ENCODE data around the gene ACTR3.

DNA sequence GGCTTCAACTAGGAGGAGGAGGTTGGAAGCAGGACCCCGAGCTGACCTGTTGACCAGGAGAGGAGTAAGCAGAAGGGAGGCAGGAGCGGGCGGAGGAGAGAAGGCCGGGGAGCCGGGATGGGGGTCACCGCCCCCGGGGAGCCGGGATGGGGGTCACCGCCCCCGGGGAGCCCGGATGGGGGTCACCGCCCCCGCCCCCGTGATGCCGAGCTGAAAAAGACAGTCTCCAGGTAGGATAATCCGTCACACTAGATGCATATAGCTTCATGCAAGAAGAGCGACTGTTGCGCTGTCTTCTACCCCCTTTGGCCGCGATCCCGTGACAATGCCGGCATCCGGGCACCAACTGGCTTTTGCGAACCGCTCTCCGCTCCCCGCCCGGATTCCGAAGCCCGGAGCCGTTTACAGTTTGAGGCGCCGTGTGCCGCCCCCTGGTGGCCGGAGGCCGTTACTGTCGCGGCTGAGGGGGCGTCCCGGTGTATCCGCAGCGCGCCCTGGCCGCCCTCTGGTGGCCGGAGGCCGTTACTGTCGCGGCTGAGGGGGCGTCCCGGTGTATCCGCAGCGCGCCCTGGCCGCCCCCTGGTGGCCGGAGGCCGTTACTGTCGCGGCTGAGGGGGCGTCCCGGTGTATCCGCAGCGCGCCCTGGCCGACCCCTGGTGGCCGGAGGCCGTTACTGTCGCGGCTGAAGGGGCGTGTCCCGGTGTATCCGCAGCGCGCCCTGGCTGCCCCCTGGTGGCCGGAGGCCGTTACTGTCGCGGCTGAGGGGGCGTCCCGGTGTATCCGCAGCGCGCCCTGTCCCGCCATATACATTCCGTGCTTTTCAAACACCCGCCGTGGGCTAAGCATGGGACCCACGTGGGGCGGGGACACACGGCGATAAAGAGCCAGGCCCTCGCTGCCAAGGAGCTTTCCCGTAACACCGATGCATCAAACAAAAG is 89.6 kb downstream of the ACTR3 start:
- TF ChIP-seq CTCF (IDR thresholded peaks at IDR 0.05), result peak; percentile 86
- no peak for TF ChIP-seq EZH2 (IDR thresholded peaks at IDR 0.05; ENCODE audit: borderline replicate concordance, insufficient read depth, low read depth, low read length, poor library complexity, severe bottlenecking)
